IMR-90 (cell line): ENCODE measurements around the gene THAP2. TPM values are rescaled to one million over a fixed set of nuclear protein-coding genes. Genes with fewer than 3 reads are reported as not detected.

Source experiments
- ATAC-seq: fragments of 200-7000 bp; cut with Tn5 transposase; 2 replicates; pipeline ENCODE4 v1.9.1; 2020; ENCODE audit warnings: low read depth, mild to moderate bottlenecking, moderate library complexity
- BruUV-seq: library from RNA; stranded (reverse); fragments of 400-500 nt; replicated peaks from 2 replicates; lab custom pipeline; 2021; lab: Mats Ljungman, UMichigan
- CTCF ChIA-PET: fragments of 300-600 bp; formaldehyde crosslinking; extraction: SDS; loops from one replicate; lab custom pipeline; 2021; ENCODE audit warnings: antibody characterized with exemption; lab: Yijun Ruan, JAX
- POLR2A ChIA-PET: fragments of 300-600 bp; sonication (Branson Sonifier 250); formaldehyde crosslinking; loops from one replicate; lab custom pipeline; 2022; ENCODE audit warnings: antibody characterized with exemption; ENCODE audit not compliant: unreplicated experiment; lab: Charles Lee
- DNase-seq: peaks from one replicate; pipeline ENCODE4 v3.0.0; 2013
- H2AFZ ChIP-seq: replicated peaks from 2 replicates; pipeline ENCODE3; 2013; ENCODE audit warnings: low read length, mild to moderate bottlenecking; ENCODE audit not compliant: poor library complexity
- H2AK5ac ChIP-seq: 2 replicates; pipeline ENCODE4 v1.6.1; 2013; ENCODE audit warnings: low read depth, low read length, inconsistent platforms
- H2AK9ac ChIP-seq: replicated peaks from 2 replicates; pipeline ENCODE3; 2013; ENCODE audit warnings: mild to moderate bottlenecking, low read depth, low read length, moderate library complexity; ENCODE audit not compliant: poor library complexity
- H2BK120ac ChIP-seq: 2 replicates; pipeline ENCODE4 v1.6.1; 2013; ENCODE audit warnings: low read depth, low read length, inconsistent platforms
- H2BK15ac ChIP-seq: 3 replicates; pipeline ENCODE4 v1.6.1; 2013; ENCODE audit warnings: low read depth, low read length, inconsistent platforms
- H2BK20ac ChIP-seq: 2 replicates; pipeline ENCODE4 v1.6.1; 2013; ENCODE audit warnings: low read depth, mild to moderate bottlenecking, inconsistent platforms, low read length, moderate library complexity
- H2BK5ac ChIP-seq: 2 replicates; pipeline ENCODE4 v1.6.1; 2013; ENCODE audit warnings: mild to moderate bottlenecking, low read depth, low read length, inconsistent platforms; ENCODE audit not compliant: poor library complexity, severe bottlenecking
- H3K14ac ChIP-seq: replicated peaks from 2 replicates; pipeline ENCODE4 v1.6.1; 2013; ENCODE audit warnings: low read depth, low read length, inconsistent platforms
- H3K18ac ChIP-seq: 2 replicates; pipeline ENCODE4 v1.6.1; 2013; ENCODE audit warnings: low read depth, low read length, control low read depth
- H3K23ac ChIP-seq: 2 replicates; pipeline ENCODE4 v1.6.1; 2013; ENCODE audit warnings: low read depth, low read length, inconsistent platforms
- H3K27ac ChIP-seq: 2 replicates; pipeline ENCODE4 v1.5.1; 2013; ENCODE audit warnings: mild to moderate bottlenecking, control low read depth, low read length; ENCODE audit not compliant: insufficient read depth
- H3K27me3 ChIP-seq: 2 replicates; pipeline ENCODE4 v1.6.1; 2013; ENCODE audit warnings: low read length; ENCODE audit not compliant: control insufficient read depth, insufficient read depth
- H3K36me3 ChIP-seq: 2 replicates; pipeline ENCODE4 v1.6.1; 2013; ENCODE audit warnings: low read length, mixed read lengths; ENCODE audit not compliant: control insufficient read depth, insufficient read depth
- H3K4ac ChIP-seq: 2 replicates; pipeline ENCODE4 v1.6.1; 2013; ENCODE audit warnings: low read depth, low read length, inconsistent platforms
- H3K4me1 ChIP-seq: 2 replicates; pipeline ENCODE4 v1.6.1; 2013; ENCODE audit warnings: low read length, mixed read lengths; ENCODE audit not compliant: control insufficient read depth, insufficient read depth
- H3K4me2 ChIP-seq: 2 replicates; pipeline ENCODE4 v1.6.1; 2013; ENCODE audit warnings: low read depth, mild to moderate bottlenecking, control low read depth, low read length, moderate library complexity
- H3K4me3 ChIP-seq: 2 replicates; pipeline ENCODE4 v1.5.1; 2013; ENCODE audit warnings: low read depth, mild to moderate bottlenecking, control low read depth, low read length, moderate library complexity; ENCODE audit not compliant: insufficient read depth
- H3K56ac ChIP-seq: 2 replicates; pipeline ENCODE4 v1.6.1; 2013; ENCODE audit warnings: low read length, inconsistent platforms; ENCODE audit not compliant: insufficient read depth; ENCODE audit errors: extremely low read depth
- H3K79me1 ChIP-seq, 2 experiments: 2 replicates each; pipeline ENCODE4 v1.6.1; 2013; ENCODE audit warnings: low read length in 2 of 2, inconsistent platforms in 1 of 2, low read depth in 1 of 2
- H3K9ac ChIP-seq: 2 replicates; pipeline ENCODE4 v1.6.1; 2013; ENCODE audit warnings: low read depth, low read length, control low read depth
- H3K9me1 ChIP-seq: 2 replicates; pipeline ENCODE4 v1.6.1; 2013; ENCODE audit warnings: low read length, inconsistent platforms; ENCODE audit not compliant: insufficient read depth
- H3K9me3 ChIP-seq: 2 replicates; pipeline ENCODE4 v1.6.1; 2013; ENCODE audit warnings: low read length; ENCODE audit not compliant: control insufficient read depth, insufficient read depth
- H4K20me1 ChIP-seq: 2 replicates; pipeline ENCODE4 v1.6.1; 2013; ENCODE audit warnings: low read length, inconsistent platforms; ENCODE audit not compliant: insufficient read depth
- H4K5ac ChIP-seq: 2 replicates; pipeline ENCODE4 v1.6.1; 2013; ENCODE audit warnings: mild to moderate bottlenecking, low read depth, low read length, control low read depth
- H4K8ac ChIP-seq, 2 experiments: 2 replicates each; pipeline ENCODE4 v1.6.1; 2013; ENCODE audit warnings: low read depth in 2 of 2, low read length in 2 of 2, control low read depth in 1 of 2, inconsistent platforms in 1 of 2
- H4K91ac ChIP-seq: 2 replicates; pipeline ENCODE4 v1.6.1; 2013; ENCODE audit warnings: low read depth, low read length, inconsistent platforms; ENCODE audit not compliant: insufficient read depth
- CEBPB ChIP-seq: IDR thresholded peaks from 2 replicates; pipeline ENCODE4 v1.6.1; 2012; ENCODE audit warnings: low read depth, low read length, improper control_type of control experiment
- MAZ ChIP-seq: IDR thresholded peaks from 2 replicates; pipeline ENCODE4 v1.6.1; 2012; ENCODE audit warnings: low read depth, mild to moderate bottlenecking, low read length, improper control_type of control experiment, moderate library complexity, borderline replicate concordance
- POLR2A ChIP-seq: IDR thresholded peaks from 2 replicates; pipeline ENCODE4 v1.6.1; 2012; ENCODE audit warnings: mild to moderate bottlenecking, low read depth, low read length
- RAD21 ChIP-seq: IDR thresholded peaks from 2 replicates; pipeline ENCODE4 v1.6.1; 2012; ENCODE audit warnings: low read length, improper control_type of control experiment
- WGBS, 2 experiments: methylation state at CpG; one replicate each; pipeline versions ENCODE4 v1.1.5 to v1.1.7; 2013; ENCODE audit warnings: missing lambda C conversion rate in 2 of 2; ENCODE audit not compliant: insufficient read length in 1 of 2; ENCODE audit errors: extremely low coverage in 2 of 2; 5-methylcytosine and 5-hydroxymethylcytosine counted together
- dilution Hi-C: fragments of 300-500 bp; cut with HindIII; formaldehyde crosslinking; loops from one replicate; pipeline ENCODE4 v1.14.3; 2018; ENCODE audit warnings: low sequenced_read_pairs; ENCODE audit not compliant: unreplicated experiment
- in situ Hi-C: fragments of 300-500 bp; cut with MboI; formaldehyde crosslinking; loops from 3 replicates; pipeline ENCODE4 v1.14.3; 2019; ENCODE audit warnings: low sequenced_read_pairs, inconsistent platforms, mixed read lengths
- intact Hi-C: fragments of 100-400 bp; cut with micrococcal nuclease; formaldehyde crosslinking; loops from 2 replicates; pipeline ENCODE4 v1.10.0; 2022
- polyA plus RNA-seq, 3 experiments: library from polyadenylated mRNA; depleted of rRNA; stranded (reverse); fragments of >200 nt; gene quantifications; 2 replicates each; pipeline ENCODE4 v1.2.3, GENCODE V29; 2012; ENCODE audit warnings: low replicate concordance in 1 of 3
- total RNA-seq: library from RNA; depleted of rRNA; stranded (reverse); fragments of >200 nt; gene quantifications from 2 replicates; pipeline ENCODE4 v1.2.3, GENCODE V29; 2012
- TF ChIP-seq, protein P1 (sequence below): conservative IDR thresholded peaks from 2 replicates; pipeline ENCODE4 v1.5.1; 2012; ENCODE audit warnings: mild to moderate bottlenecking, low read depth, low read length, improper control_type of control experiment

The THAP2 gene
- total and polyA plus RNA-seq, 2 of the 4 experiments (the other 2 are of a cell fraction): 1.4 to 2.5 TPM

DNA sequence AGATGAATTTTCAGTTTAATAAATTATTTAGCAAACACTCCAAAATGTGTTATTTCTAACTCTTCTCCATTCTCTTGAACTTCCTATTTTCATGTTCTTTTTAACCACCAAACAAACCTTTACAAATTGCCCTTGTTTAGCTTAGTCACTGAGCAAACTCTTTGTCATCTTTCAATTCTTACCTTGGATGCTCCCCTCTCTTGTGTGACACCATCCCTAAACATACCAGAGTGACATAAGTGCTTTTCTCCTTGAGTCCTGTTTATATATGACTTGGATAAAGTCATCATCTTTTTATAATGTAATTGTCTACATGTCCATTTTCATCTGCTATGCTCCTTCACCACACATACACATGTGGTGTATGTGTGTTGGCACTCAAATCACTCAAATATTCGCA lies 18.4 kb downstream of the THAP2 start:
- H3K9ac ChIP-seq: no peak overlapping the region
- no peak for ATAC-seq
- H4K8ac ChIP-seq: no peak overlapping the region
- no peak overlapping the region for H3K18ac ChIP-seq
- H4K91ac ChIP-seq: no peak overlapping the region
- H3K4me3 ChIP-seq: no peak overlapping the region
- H3K79me1 ChIP-seq: 0 out of 4 replicates have a peak, but pooled peaks cover 0 to 5% of the 10 kb centered on the region in 2 experiments
- WGBS, 2 experiments: no CpG with 5 or more reads among the region's 1 CpG
- BruUV-seq: no TSS peak
- in situ Hi-C loops: no loop called here
- no peak for DNase-seq
- H3K14ac ChIP-seq: no peak overlapping the region
- H3K4ac ChIP-seq: no peak overlapping the region
- H2AK9ac ChIP-seq: no peak overlapping the region
- no peak overlapping the region for H3K23ac ChIP-seq
- H3K4me2 ChIP-seq: no peak overlapping the region
- H2AFZ ChIP-seq: no peak overlapping the region
- H4K5ac ChIP-seq: no peak overlapping the region
- H3K27me3 ChIP-seq: no peaks in the 10 kb centered on the region
- dilution Hi-C loops: no loop called here
- CTCF ChIA-PET: interaction anchor here (0.6 kb wide), 1 partner anchor 16 kb away, joined by 3 read pairs; no protein-coding TSS in a partner anchor
- H4K20me1 ChIP-seq: no peaks in the 10 kb centered on the region
- TF ChIP-seq RAD21 (no peak), CEBPB (no peak), POLR2A (no peak), MAZ (no peak)
- TF ChIP-seq, protein P1, sequence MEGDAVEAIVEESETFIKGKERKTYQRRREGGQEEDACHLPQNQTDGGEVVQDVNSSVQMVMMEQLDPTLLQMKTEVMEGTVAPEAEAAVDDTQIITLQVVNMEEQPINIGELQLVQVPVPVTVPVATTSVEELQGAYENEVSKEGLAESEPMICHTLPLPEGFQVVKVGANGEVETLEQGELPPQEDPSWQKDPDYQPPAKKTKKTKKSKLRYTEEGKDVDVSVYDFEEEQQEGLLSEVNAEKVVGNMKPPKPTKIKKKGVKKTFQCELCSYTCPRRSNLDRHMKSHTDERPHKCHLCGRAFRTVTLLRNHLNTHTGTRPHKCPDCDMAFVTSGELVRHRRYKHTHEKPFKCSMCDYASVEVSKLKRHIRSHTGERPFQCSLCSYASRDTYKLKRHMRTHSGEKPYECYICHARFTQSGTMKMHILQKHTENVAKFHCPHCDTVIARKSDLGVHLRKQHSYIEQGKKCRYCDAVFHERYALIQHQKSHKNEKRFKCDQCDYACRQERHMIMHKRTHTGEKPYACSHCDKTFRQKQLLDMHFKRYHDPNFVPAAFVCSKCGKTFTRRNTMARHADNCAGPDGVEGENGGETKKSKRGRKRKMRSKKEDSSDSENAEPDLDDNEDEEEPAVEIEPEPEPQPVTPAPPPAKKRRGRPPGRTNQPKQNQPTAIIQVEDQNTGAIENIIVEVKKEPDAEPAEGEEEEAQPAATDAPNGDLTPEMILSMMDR: no peak
- no peak overlapping the region for H2AK5ac ChIP-seq
- no peak overlapping the region for H3K27ac ChIP-seq
- intact Hi-C loops: no loop called here
- no peaks in the 10 kb centered on the region for H3K9me3 ChIP-seq
- no peaks in the 10 kb centered on the region for H3K36me3 ChIP-seq
- no peak overlapping the region for H2BK20ac ChIP-seq
- peaks cover 1% of the 10 kb centered on the region; the same call in 1 of the 2 replicates for H3K4me1 ChIP-seq
- H2BK15ac ChIP-seq: no peak overlapping the region
- POLR2A ChIA-PET: no interaction called here
- no peak overlapping the region for H3K56ac ChIP-seq
- H2BK120ac ChIP-seq: no peak overlapping the region
- no peaks in the 10 kb centered on the region for H3K9me1 ChIP-seq
- no peak overlapping the region for H2BK5ac ChIP-seq
